ENCODE data around the gene CTIF. TPM values are rescaled to one million over a fixed set of nuclear protein-coding genes. Genes with fewer than 3 reads are reported as not detected.

Gene CTIF
- total RNA-seq, 4 donors from 2014 or later = 16.6 to 116 (median 34.5) TPM

DNA sequence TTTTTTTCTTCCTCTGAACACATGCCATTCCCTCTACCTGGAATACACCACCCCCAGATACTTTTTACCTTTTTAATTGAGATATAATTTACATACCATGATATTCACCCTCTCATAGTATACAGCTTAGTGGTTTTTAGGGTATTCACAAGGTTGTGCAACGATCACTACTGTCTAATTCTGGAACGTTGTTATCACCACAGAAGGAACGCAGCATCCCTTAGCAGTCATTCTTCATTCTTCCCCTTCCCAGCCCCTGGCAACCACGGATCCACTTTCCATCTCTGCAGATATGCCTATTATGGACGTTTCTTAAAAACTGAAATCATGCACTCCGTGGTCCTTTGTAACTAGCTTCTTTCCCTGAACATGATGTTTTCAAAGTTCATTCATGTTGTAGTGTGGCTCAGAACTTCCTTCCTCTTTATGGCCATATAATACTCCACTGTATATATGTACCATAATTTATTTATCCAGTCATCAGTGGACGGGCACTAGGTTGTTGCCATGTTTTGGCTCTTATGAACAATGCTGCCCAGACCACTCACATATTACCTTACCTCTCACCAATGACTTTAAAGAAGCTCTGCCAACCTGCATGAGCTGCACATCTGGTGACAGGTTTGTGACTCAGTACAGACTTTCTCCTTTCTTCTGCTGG is 168.9 kb downstream of the CTIF start:
- no peak overlapping the region for H3K4me3 ChIP-seq
- no peaks in the 10 kb centered on the region for H3K4me1 ChIP-seq
- no peaks in the 10 kb centered on the region for H3K9me3 ChIP-seq
- no peaks in the 10 kb centered on the region for H3K27me3 ChIP-seq
- DNase-seq = no peak
- TF ChIP-seq, protein P1, sequence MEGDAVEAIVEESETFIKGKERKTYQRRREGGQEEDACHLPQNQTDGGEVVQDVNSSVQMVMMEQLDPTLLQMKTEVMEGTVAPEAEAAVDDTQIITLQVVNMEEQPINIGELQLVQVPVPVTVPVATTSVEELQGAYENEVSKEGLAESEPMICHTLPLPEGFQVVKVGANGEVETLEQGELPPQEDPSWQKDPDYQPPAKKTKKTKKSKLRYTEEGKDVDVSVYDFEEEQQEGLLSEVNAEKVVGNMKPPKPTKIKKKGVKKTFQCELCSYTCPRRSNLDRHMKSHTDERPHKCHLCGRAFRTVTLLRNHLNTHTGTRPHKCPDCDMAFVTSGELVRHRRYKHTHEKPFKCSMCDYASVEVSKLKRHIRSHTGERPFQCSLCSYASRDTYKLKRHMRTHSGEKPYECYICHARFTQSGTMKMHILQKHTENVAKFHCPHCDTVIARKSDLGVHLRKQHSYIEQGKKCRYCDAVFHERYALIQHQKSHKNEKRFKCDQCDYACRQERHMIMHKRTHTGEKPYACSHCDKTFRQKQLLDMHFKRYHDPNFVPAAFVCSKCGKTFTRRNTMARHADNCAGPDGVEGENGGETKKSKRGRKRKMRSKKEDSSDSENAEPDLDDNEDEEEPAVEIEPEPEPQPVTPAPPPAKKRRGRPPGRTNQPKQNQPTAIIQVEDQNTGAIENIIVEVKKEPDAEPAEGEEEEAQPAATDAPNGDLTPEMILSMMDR (IDR thresholded peaks at IDR 0.05) = no peak
- TF ChIP-seq POLR2A (IDR thresholded peaks at IDR 0.05) = no peak
- no peaks in the 10 kb centered on the region for H3K36me3 ChIP-seq
- H3K27ac ChIP-seq = no peak overlapping the region

DNA sequence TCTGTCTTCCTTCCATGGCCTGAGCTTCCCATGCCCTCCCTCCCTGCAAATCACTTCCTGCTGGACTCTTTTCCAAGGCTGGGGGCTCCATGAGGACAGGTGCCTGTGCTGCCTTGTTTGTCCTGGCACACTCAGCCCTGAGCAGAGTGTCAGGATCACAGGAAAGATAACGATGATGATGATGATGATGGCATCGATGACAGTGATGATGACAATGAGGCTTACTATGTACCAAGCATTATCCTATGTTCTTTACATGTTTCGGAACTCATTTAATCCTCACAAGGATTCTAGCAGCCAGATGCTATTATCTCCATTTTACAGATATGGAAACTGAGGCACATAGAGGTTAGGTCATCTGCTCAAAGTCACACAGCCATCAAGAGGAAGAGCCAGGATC is 170.0 kb downstream of the CTIF start:
- Histone ChIP-seq H3K9me3 (no peaks in the 10 kb centered on the region), H3K4me3 (no peak overlapping the region), H3K27ac (no peak overlapping the region), H3K4me1 (no peaks in the 10 kb centered on the region), H3K27me3 (no peaks in the 10 kb centered on the region), H3K36me3 (no peaks in the 10 kb centered on the region)
- TF ChIP-seq, protein P1 (IDR thresholded peaks at IDR 0.05) = no peak
- no peak for TF ChIP-seq POLR2A (IDR thresholded peaks at IDR 0.05)
- DNase-seq = no peak

DNA sequence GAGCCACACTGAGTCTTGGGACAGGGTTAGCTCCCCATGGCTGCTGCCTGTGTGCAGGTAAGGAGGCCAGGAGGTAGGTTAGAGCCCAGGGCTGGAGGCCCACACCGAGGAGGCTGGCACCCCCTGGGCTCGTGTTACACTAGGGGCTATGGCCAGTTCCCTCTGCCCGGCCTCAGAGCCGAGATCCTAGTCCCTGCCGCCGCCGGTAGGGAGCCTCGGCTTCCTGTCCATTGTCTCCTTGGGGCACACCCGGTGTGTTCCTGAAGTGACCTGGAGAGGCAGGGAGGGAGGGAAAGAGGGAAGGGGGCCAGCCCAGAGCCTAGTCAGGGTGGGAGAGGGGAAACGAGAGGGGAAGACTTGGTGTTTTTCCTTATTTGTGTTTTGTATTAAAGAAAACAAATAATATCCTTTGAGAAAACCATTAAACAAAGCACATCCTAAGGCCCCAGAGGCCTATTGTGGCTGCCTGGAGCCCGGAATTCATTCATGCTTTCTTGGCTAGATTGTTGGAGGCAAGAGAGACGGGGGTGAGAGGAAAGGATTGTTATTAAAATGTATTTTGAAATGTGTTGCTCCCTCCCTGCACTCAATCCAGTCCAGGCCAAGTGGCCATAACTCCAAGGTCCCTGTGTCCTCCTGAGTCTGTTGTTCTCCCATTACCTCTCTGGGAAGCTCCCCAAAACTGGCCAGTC is 170.7 kb downstream of the CTIF start:
- DNase-seq = peak in 1 of 3 donors; percentile 24
- no peaks in the 10 kb centered on the region for H3K9me3 ChIP-seq
- H3K4me1 ChIP-seq = no peaks in the 10 kb centered on the region
- H3K27me3 ChIP-seq = no peaks in the 10 kb centered on the region
- H3K4me3 ChIP-seq = no peak overlapping the region
- H3K36me3 ChIP-seq = no peaks in the 10 kb centered on the region
- no peak overlapping the region for H3K27ac ChIP-seq
- TF ChIP-seq, protein P1 (IDR thresholded peaks at IDR 0.05) = no peak
- no peak for TF ChIP-seq POLR2A (IDR thresholded peaks at IDR 0.05)

DNA sequence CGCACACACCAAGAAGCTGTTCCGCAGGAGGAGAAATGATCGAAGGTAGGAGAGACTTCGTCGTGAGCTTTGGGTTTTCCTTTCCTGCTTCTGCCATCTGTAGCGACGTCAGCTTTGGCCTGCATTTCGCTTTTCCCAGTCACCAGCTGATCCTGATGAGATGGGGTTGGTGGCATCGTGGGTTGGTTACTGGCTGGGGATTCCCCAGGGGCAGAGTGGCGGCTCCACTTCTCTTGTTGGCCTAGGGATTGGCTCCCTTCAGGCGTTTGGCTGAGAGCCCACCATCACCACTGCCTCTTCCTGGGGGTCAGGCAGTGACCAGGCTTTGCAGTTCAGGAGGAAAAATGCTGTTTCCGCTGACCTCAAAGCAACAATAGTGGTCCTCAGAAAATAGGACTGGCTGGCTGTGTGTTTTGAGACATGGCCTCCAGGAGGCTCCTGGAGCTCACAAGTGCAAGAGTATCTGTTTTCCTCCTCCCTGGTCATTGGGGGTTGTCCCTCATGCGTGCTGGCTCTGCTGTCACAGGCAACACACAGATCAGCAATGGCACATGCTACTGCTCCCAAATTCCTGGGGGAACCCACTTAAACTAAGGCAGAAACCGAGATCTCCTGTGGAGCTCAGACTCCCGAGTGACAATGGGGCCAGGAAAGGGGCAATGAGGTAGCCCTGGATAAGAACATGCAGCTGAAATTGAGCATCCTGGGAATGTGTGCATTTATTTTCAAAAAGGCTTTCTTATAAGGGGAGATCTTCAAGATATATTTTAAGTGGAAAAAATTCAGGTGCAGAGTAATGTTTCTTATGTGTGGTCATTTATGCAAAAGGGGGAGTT is 173.0 kb downstream of the CTIF start:
- TF ChIP-seq POLR2A (IDR thresholded peaks at IDR 0.05) = no peak
- TF ChIP-seq, protein P1 (IDR thresholded peaks at IDR 0.05) = peak in 3 of 6 experiments; percentile 41 to 49 (median 46)
- DNase-seq = peak in 1 of 3 donors; percentile 18
- no peaks in the 10 kb centered on the region for H3K36me3 ChIP-seq

DNA sequence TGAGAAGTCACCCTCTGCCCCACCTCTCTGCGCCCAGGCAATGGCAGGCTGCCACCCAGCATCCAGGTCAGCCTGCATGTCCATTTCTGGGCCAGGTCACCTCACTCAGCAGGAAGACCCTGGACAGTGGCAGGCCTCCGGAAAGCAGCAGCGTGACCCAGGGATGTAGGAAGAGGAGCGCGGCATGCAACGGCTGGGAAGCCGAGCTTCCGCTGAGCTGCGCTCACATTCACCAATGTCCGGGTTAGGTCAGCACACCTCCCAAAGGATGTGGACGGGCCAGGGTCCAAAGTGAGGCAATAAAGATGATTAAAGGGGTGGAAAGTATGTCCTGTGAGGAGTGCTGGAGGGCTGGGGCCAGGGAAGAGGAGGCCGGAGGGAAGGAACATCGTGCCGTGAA is 174.5 kb downstream of the CTIF start:
- no peak for DNase-seq
- no peaks in the 10 kb centered on the region for H3K36me3 ChIP-seq
- TF ChIP-seq, protein P1 (IDR thresholded peaks at IDR 0.05) = no peak
- no peak for TF ChIP-seq POLR2A (IDR thresholded peaks at IDR 0.05)

More for the DNA sequence above, 173.0 kb downstream of the CTIF start:
- peaks cover 0 to 13% (median 4%) of the 10 kb centered on the region in 4 donors for H3K4me1 ChIP-seq
- no peaks in the 10 kb centered on the region for H3K9me3 ChIP-seq
- no peak overlapping the region for H3K4me3 ChIP-seq
- no peaks in the 10 kb centered on the region for H3K27me3 ChIP-seq
- H3K27ac ChIP-seq = no peak overlapping the region

More for the DNA sequence above, 174.5 kb downstream of the CTIF start:
- Histone ChIP-seq H3K27me3 (no peaks in the 10 kb centered on the region), H3K4me1 (peaks cover 0 to 13% (median 4%) of the 10 kb centered on the region in 4 donors), H3K4me3 (no peak overlapping the region), H3K9me3 (no peaks in the 10 kb centered on the region), H3K27ac (no peak overlapping the region)
